CD8-positive, alpha-beta memory T cell (primary cell): ENCODE measurements around the gene RIC3. TPM values are rescaled to one million over a fixed set of nuclear protein-coding genes. Genes with fewer than 3 reads are reported as not detected.

Experiments used
- CTCF ChIA-PET: fragments of 350-600 bp; sonication (Branson Sonifier 250); formaldehyde crosslinking; loops from one replicate; lab custom pipeline; 2021; ENCODE audit warnings: antibody characterized with exemption; lab: Charles Lee
- POLR2A ChIA-PET: fragments of 350-600 bp; sonication (Branson Sonifier 250); formaldehyde crosslinking; loops from one replicate; lab custom pipeline; 2021; ENCODE audit warnings: antibody characterized with exemption; lab: Charles Lee
- DNase-seq, 5 donors: peaks; one replicate each; pipeline versions ENCODE4 v3.0.0 to v3.0.0-alpha.2; 2020 to 2022; ENCODE audit warnings: mixed read lengths in 1 of 5
- H3K27ac ChIP-seq: one replicate; pipeline ENCODE4 v1.7.0; 2013; ENCODE audit warnings: low read depth, mild to moderate bottlenecking, low read length, moderate library complexity
- H3K27me3 ChIP-seq: 2 replicates; pipeline ENCODE4 v1.7.0; 2013; ENCODE audit warnings: low read length, mild to moderate bottlenecking; ENCODE audit not compliant: insufficient read depth, poor library complexity, severe bottlenecking
- H3K36me3 ChIP-seq: 2 replicates; pipeline ENCODE4 v1.7.0; 2013; ENCODE audit warnings: mild to moderate bottlenecking, low read length, moderate library complexity; ENCODE audit not compliant: insufficient read depth
- H3K4me1 ChIP-seq: 2 replicates; pipeline ENCODE4 v1.7.0; 2013; ENCODE audit warnings: mild to moderate bottlenecking, low read length, moderate library complexity; ENCODE audit not compliant: insufficient read depth
- H3K4me3 ChIP-seq: 2 replicates; pipeline ENCODE4 v1.7.0; 2013; ENCODE audit warnings: mild to moderate bottlenecking, low read length
- H3K9me3 ChIP-seq: 2 replicates; pipeline ENCODE4 v1.7.0; 2013; ENCODE audit warnings: mild to moderate bottlenecking, low read length
- H3K27ac Mint-ChIP-seq, 8 donors: one replicate each; pipeline ENCODE4 v1.8.0; 2020 to 2021; ENCODE audit warnings: mixed read lengths in 8 of 8, mild to moderate bottlenecking in 6 of 8, inconsistent platforms in 3 of 8, moderate library complexity in 3 of 8
- H3K27me3 Mint-ChIP-seq, 2 donors: one replicate each; pipeline ENCODE4 v1.8.0; 2020 to 2021; ENCODE audit warnings: mixed read lengths in 2 of 2, mild to moderate bottlenecking in 1 of 2, moderate library complexity in 1 of 2
- H3K36me3 Mint-ChIP-seq, 3 donors: one replicate each; pipeline ENCODE4 v1.8.0; 2020 to 2021; ENCODE audit warnings: mixed read lengths in 3 of 3, inconsistent platforms in 1 of 3, mild to moderate bottlenecking in 1 of 3
- H3K4me1 Mint-ChIP-seq, 3 donors: one replicate each; pipeline ENCODE4 v1.8.0; 2020 to 2021; ENCODE audit warnings: mixed read lengths in 3 of 3, inconsistent platforms in 1 of 3, mild to moderate bottlenecking in 1 of 3
- H3K4me3 Mint-ChIP-seq, 7 donors: one replicate each; pipeline ENCODE4 v1.8.0; 2020 to 2021; ENCODE audit warnings: mixed read lengths in 7 of 7, mild to moderate bottlenecking in 6 of 7, moderate library complexity in 4 of 7, inconsistent platforms in 2 of 7
- H3K9me3 Mint-ChIP-seq, 5 donors: one replicate each; pipeline ENCODE4 v1.8.0; 2020 to 2022; ENCODE audit warnings: mixed read lengths in 5 of 5, mild to moderate bottlenecking in 3 of 5, moderate library complexity in 2 of 5, inconsistent platforms in 1 of 5
- polyA plus RNA-seq: library from polyadenylated mRNA; unstranded; fragments of 300-500 nt; fragmentation: Illumina TruSeq; gene quantifications from one replicate; pipeline ENCODE4 v1.2.3, GENCODE V29; 2021
- total RNA-seq, 2 experiments: library from RNA; stranded (reverse); gene quantifications; one replicate each; pipeline ENCODE4 v1.2.3, GENCODE V29; 2021

The RIC3 gene
- total and polyA plus RNA-seq, 3 experiments from 2014 or later, result 1.5 to 11.8 (median 9.4) TPM

GRCh38 chr11:8206251-8207079 lies 37.6 kb upstream of the RIC3 start:
- Mint-ChIP-seq H3K27me3 (peaks cover 29 to 46% of the 10 kb centered on the region in 2 donors), H3K4me1 (peaks cover 2 to 12% (median 8%) of the 10 kb centered on the region in 3 donors), H3K4me3 (peak overlapping the region in 2 of 7 donors; percentile 15 to 80), H3K36me3 (no peaks in the 10 kb centered on the region), H3K27ac (no peak overlapping the region), H3K9me3 (peaks cover 0 to 6% (median 0%) of the 10 kb centered on the region in 5 donors)
- H3K27ac ChIP-seq, result no peak overlapping the region
- DNase-seq, result no peak
- no peaks in the 10 kb centered on the region for H3K27me3 ChIP-seq
- CTCF ChIA-PET, result no interaction called here
- no peak overlapping the region for H3K4me3 ChIP-seq
- no peaks in the 10 kb centered on the region for H3K9me3 ChIP-seq
- POLR2A ChIA-PET, result no interaction called here
- H3K36me3 ChIP-seq, result no peaks in the 10 kb centered on the region
- H3K4me1 ChIP-seq, result no peaks in the 10 kb centered on the region

- no peak overlapping the region for H3K4me3 ChIP-seq
- POLR2A ChIA-PET, result no interaction called here
- Mint-ChIP-seq H3K9me3 (peaks cover 0 to 6% (median 0%) of the 10 kb centered on the region in 5 donors), H3K4me3 (no peak overlapping the region), H3K36me3 (no peaks in the 10 kb centered on the region), H3K27me3 (peaks cover 29 to 46% of the 10 kb centered on the region in 2 donors), H3K4me1 (peaks cover 2 to 12% (median 8%) of the 10 kb centered on the region in 3 donors), H3K27ac (no peak overlapping the region)
- H3K9me3 ChIP-seq, result no peaks in the 10 kb centered on the region
- H3K27ac ChIP-seq, result no peak overlapping the region
- DNase-seq, result no peak
- no peaks in the 10 kb centered on the region for H3K36me3 ChIP-seq
- CTCF ChIA-PET, result no interaction called here
- H3K4me1 ChIP-seq, result no peaks in the 10 kb centered on the region
- no peaks in the 10 kb centered on the region for H3K27me3 ChIP-seq
These were observed 36.7 kb upstream of the RIC3 start for GRCh38 chr11:8205566-8205965.

GRCh38 chr11:8204596-8204995 lies 35.8 kb upstream of the RIC3 start:
- Histone ChIP-seq H3K9me3 (no peaks in the 10 kb centered on the region), H3K4me1 (no peaks in the 10 kb centered on the region), H3K4me3 (no peak overlapping the region), H3K27ac (no peak overlapping the region), H3K36me3 (no peaks in the 10 kb centered on the region), H3K27me3 (no peaks in the 10 kb centered on the region)
- peaks cover 27 to 42% of the 10 kb centered on the region in 2 donors for H3K27me3 Mint-ChIP-seq
- H3K4me1 Mint-ChIP-seq, result peaks cover 2 to 12% (median 8%) of the 10 kb centered on the region in 3 donors
- H3K4me3 Mint-ChIP-seq, result no peak overlapping the region
- H3K9me3 Mint-ChIP-seq, result peaks cover 0 to 3% (median 0%) of the 10 kb centered on the region in 5 donors
- no peaks in the 10 kb centered on the region for H3K36me3 Mint-ChIP-seq
- H3K27ac Mint-ChIP-seq, result no peak overlapping the region
- ChIA-PET POLR2A (no interaction called here), CTCF (interaction anchor here (1.4 kb wide), 1 partner anchor 12 kb away, joined by 3 read pairs; no protein-coding TSS in a partner anchor)
- no peak for DNase-seq

GRCh38 chr11:8204025-8204424 lies 35.2 kb upstream of the RIC3 start:
- DNase-seq, result no peak
- peaks cover 0 to 3% (median 0%) of the 10 kb centered on the region in 5 donors for H3K9me3 Mint-ChIP-seq
- Histone ChIP-seq H3K4me3 (no peak overlapping the region), H3K27me3 (no peaks in the 10 kb centered on the region), H3K4me1 (no peaks in the 10 kb centered on the region), H3K36me3 (no peaks in the 10 kb centered on the region), H3K27ac (no peak overlapping the region), H3K9me3 (no peaks in the 10 kb centered on the region)
- POLR2A ChIA-PET, result no interaction called here
- no peaks in the 10 kb centered on the region for H3K36me3 Mint-ChIP-seq
- H3K4me1 Mint-ChIP-seq, result peaks cover 2 to 12% (median 8%) of the 10 kb centered on the region in 3 donors
- peaks cover 27 to 44% of the 10 kb centered on the region in 2 donors for H3K27me3 Mint-ChIP-seq
- no peak overlapping the region for H3K27ac Mint-ChIP-seq
- H3K4me3 Mint-ChIP-seq, result no peak overlapping the region
- CTCF ChIA-PET, result interaction anchor here (1.4 kb wide), 1 partner anchor 11 kb away, joined by 3 read pairs; no protein-coding TSS in a partner anchor

- no peaks in the 10 kb centered on the region for H3K36me3 Mint-ChIP-seq
- no peak overlapping the region for H3K27ac ChIP-seq
- ChIA-PET CTCF (interaction anchor here (1.4 to 1.8 kb wide), 2 partner anchors 11 to 13 kb away, joined by 3 to 6 read pairs; no protein-coding TSS in a partner anchor), POLR2A (no interaction called here)
- no peaks in the 10 kb centered on the region for H3K27me3 ChIP-seq
- H3K36me3 ChIP-seq, result no peaks in the 10 kb centered on the region
- peaks cover 0 to 3% (median 0%) of the 10 kb centered on the region in 5 donors for H3K9me3 Mint-ChIP-seq
- peaks cover 2 to 12% (median 8%) of the 10 kb centered on the region in 3 donors for H3K4me1 Mint-ChIP-seq
- peaks cover 24 to 42% of the 10 kb centered on the region in 2 donors for H3K27me3 Mint-ChIP-seq
- H3K4me3 Mint-ChIP-seq, result peak overlapping the region in 1 of 7 donors; percentile 66
- no peaks in the 10 kb centered on the region for H3K9me3 ChIP-seq
- DNase-seq, result no peak
- no peaks in the 10 kb centered on the region for H3K4me1 ChIP-seq
- no peak overlapping the region for H3K4me3 ChIP-seq
- no peak overlapping the region for H3K27ac Mint-ChIP-seq
These were observed 34.5 kb upstream of the RIC3 start for GRCh38 chr11:8203414-8203715.

GRCh38 chr11:8202516-8203413 lies 33.9 kb upstream of the RIC3 start:
- peaks cover 2 to 12% (median 8%) of the 10 kb centered on the region in 3 donors for H3K4me1 Mint-ChIP-seq
- H3K36me3 ChIP-seq, result no peaks in the 10 kb centered on the region
- peaks cover 0 to 3% (median 0%) of the 10 kb centered on the region in 5 donors for H3K9me3 Mint-ChIP-seq
- no peak overlapping the region for H3K27ac Mint-ChIP-seq
- peaks cover 20 to 37% of the 10 kb centered on the region in 2 donors for H3K27me3 Mint-ChIP-seq
- H3K36me3 Mint-ChIP-seq, result no peaks in the 10 kb centered on the region
- H3K27me3 ChIP-seq, result no peaks in the 10 kb centered on the region
- no peak overlapping the region for H3K4me3 ChIP-seq
- ChIA-PET CTCF (interaction anchor here (1.8 kb wide), 1 partner anchor 12 kb away, joined by 6 read pairs; no protein-coding TSS in a partner anchor), POLR2A (no interaction called here)
- H3K4me1 ChIP-seq, result no peaks in the 10 kb centered on the region
- no peaks in the 10 kb centered on the region for H3K9me3 ChIP-seq
- no peak overlapping the region for H3K27ac ChIP-seq
- no peak for DNase-seq
- H3K4me3 Mint-ChIP-seq, result no peak overlapping the region

GRCh38 chr11:8201644-8202365 lies 33.0 kb upstream of the RIC3 start:
- ChIA-PET CTCF (interaction anchor here (1.8 kb wide), 1 partner anchor 11 kb away, joined by 6 read pairs; no protein-coding TSS in a partner anchor), POLR2A (no interaction called here)
- H3K9me3 Mint-ChIP-seq, result peaks cover 0 to 2% (median 0%) of the 10 kb centered on the region in 5 donors
- Histone ChIP-seq H3K36me3 (no peaks in the 10 kb centered on the region), H3K27me3 (no peaks in the 10 kb centered on the region), H3K27ac (no peak overlapping the region), H3K9me3 (no peaks in the 10 kb centered on the region), H3K4me3 (no peak overlapping the region), H3K4me1 (no peaks in the 10 kb centered on the region)
- H3K4me3 Mint-ChIP-seq, result no peak overlapping the region
- peaks cover 0 to 7% (median 6%) of the 10 kb centered on the region in 3 donors for H3K4me1 Mint-ChIP-seq
- DNase-seq, result no peak
- no peaks in the 10 kb centered on the region for H3K36me3 Mint-ChIP-seq
- peaks cover 16 to 28% of the 10 kb centered on the region in 2 donors for H3K27me3 Mint-ChIP-seq
- H3K27ac Mint-ChIP-seq, result no peak overlapping the region
